ENCODE results near the gene KIF26B. TPM values are rescaled to one million over a fixed set of nuclear protein-coding genes. Genes with fewer than 3 reads are reported as not detected.

Gene KIF26B
- total and polyA plus RNA-seq, 2 experiments from 2014 or later, result 2.5 to 8.0 TPM

DNA sequence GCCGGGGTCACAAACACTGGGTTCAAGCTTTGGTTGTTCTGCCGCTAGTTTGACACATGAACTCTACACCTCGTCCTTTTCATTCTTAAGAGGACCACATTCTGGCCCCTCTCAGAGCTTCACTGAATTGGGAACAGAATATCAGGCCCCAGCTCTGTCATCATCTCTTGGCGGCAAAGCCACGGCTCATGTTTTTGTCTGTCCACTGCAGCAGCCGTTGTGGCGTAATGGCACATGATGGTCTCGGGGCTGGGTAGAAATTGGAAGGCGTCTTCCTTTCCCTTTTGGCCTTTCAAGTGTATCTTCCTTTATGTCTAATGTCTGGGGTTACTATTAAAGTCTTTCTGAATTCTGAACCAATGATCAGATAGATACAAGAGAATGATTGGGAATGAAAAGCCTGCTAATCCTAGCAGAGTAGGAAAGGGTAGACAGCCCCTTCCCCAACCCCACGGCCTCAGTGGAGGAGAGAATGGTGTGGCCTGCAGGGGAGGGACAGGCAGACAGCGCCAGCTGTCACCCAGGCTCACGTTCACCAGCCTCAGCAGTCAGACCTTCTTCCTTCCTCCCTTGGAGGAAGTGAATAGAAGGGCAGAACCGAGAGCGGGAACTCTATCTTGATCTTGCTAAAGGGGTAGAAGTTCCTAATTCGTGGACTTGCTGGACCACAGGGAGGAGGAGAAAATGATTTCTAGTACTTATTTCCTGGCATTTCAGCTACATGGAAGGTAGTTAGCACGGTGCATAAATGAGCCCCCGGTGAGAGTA lies 498.1 kb downstream of the KIF26B start:
- H2AFZ ChIP-seq, result no peak overlapping the region
- H3K9me2 ChIP-seq (ENCODE audit: insufficient read depth), result no peaks in the 10 kb centered on the region
- H3K4me2 ChIP-seq (ENCODE audit: unreplicated experiment), result no peak overlapping the region
- H3K9me3 ChIP-seq (ENCODE audit: low read depth), result no peaks in the 10 kb centered on the region
- no peak overlapping the region for H3K27ac ChIP-seq
- no peaks in the 10 kb centered on the region for H3K4me1 ChIP-seq (ENCODE audit: insufficient read depth)
- H3K79me2 ChIP-seq (ENCODE audit: insufficient read depth), result no peaks in the 10 kb centered on the region
- no peaks in the 10 kb centered on the region for H3F3A ChIP-seq (ENCODE audit: insufficient read depth)
- H4K20me1 ChIP-seq (ENCODE audit: insufficient read depth), result no peaks in the 10 kb centered on the region
- H3K4me3 ChIP-seq, result no peak overlapping the region
- no peak for TF ChIP-seq EZH2 (IDR thresholded peaks at IDR 0.05; ENCODE audit: insufficient read depth, poor library complexity, severe bottlenecking)
- TF ChIP-seq EZH2phosphoT487 (IDR thresholded peaks at IDR 0.05; ENCODE audit: insufficient read depth, low read depth), result no peak
- H3K36me3 ChIP-seq (ENCODE audit: low read depth), result no peaks in the 10 kb centered on the region
- WGBS, 2 experiments (ENCODE audit: low coverage in 1 of 2, low lambda C conversion rate in 2 of 2, missing lambda C conversion rate in 2 of 2), result 75 to 76% methylated on average over 17 of the region's 17 CpGs
- no peak for DNase-seq
- no peak overlapping the region for H3K9ac ChIP-seq
- in situ Hi-C loops (cut with MboI), result no loop called here
- no peaks in the 10 kb centered on the region for H3K27me3 ChIP-seq (replicated peaks; ENCODE audit: insufficient read depth)

DNA sequence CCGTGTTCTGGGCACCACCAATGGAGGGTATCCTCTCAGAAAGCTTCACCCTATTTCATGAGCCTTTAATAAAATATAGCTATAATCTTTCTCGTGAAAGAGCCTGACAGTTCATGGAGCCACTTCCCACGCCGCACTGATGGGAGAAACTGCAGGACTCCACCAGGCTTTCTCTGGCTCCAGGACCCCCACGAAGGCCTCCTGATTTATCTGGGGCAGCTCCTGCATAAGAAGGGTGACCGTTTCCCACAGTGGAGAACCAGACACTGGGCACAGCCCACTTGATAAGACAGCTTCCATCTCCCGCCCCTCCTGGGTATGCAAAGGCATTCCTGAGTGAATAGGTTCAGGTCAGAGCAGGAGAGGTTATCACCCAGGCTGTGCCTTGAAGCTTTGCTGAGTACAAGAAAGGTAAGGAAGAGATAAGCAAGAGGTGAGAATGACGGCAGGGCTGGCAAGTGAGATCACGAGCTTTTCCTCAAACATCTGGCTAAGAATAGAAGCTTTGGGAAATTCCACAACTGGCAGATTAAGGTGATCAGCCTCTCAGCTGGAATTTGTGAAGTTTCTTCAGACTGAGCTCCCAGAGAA lies 499.8 kb downstream of the KIF26B start:
- Histone ChIP-seq H3K9me2 (ENCODE audit: insufficient read depth) (no peaks in the 10 kb centered on the region), H3K36me3 (ENCODE audit: low read depth) (no peaks in the 10 kb centered on the region), H3K27ac (no peak overlapping the region), H3K4me3 (no peak overlapping the region), H3K9me3 (ENCODE audit: low read depth) (no peaks in the 10 kb centered on the region), H3K4me2 (ENCODE audit: unreplicated experiment) (no peak overlapping the region), H3F3A (ENCODE audit: insufficient read depth) (no peaks in the 10 kb centered on the region), H3K9ac (no peak overlapping the region), H3K4me1 (ENCODE audit: insufficient read depth) (no peaks in the 10 kb centered on the region), H3K79me2 (ENCODE audit: insufficient read depth) (no peaks in the 10 kb centered on the region), H4K20me1 (ENCODE audit: insufficient read depth) (no peaks in the 10 kb centered on the region), H2AFZ (no peak overlapping the region), H3K27me3 (replicated peaks; ENCODE audit: insufficient read depth) (no peaks in the 10 kb centered on the region)
- WGBS, 2 experiments (ENCODE audit: low coverage in 1 of 2, low lambda C conversion rate in 2 of 2, missing lambda C conversion rate in 2 of 2), result 53 to 62% methylated on average over 9 of the region's 9 CpGs
- in situ Hi-C loops (cut with MboI), result no loop called here
- DNase-seq, result no peak
- TF ChIP-seq EZH2phosphoT487 (IDR thresholded peaks at IDR 0.05; ENCODE audit: insufficient read depth, low read depth), result no peak
- TF ChIP-seq EZH2 (IDR thresholded peaks at IDR 0.05; ENCODE audit: insufficient read depth, poor library complexity, severe bottlenecking), result no peak

DNA sequence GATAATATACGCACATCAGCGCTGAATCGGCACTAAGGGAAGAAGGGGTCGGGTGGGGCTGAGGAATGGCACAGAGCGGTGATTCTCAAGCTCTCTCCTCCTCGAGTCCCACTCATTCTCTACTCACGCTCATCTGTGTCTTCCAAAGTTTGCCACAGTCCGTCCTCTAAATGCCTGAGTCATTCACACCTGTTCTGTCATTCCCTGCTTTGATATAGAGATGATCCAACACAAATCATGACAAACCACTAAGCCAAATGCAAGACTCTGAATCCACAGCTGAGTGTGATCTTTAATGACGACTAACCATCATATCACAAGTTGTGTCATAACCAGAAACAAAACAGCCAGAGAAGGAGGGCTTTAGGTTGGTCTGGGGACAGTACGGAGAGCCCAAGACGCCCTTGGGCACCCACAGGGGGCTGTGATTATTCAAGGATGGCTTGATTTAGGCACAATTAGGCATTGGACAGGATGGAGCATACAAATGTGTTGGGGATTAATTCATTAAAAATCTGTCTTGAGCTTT lies 501.5 kb downstream of the KIF26B start:
- Histone ChIP-seq H2AFZ (no peak overlapping the region), H3K27ac (no peak overlapping the region), H3F3A (ENCODE audit: insufficient read depth) (no peaks in the 10 kb centered on the region), H3K9ac (no peak overlapping the region), H3K9me3 (ENCODE audit: low read depth) (no peaks in the 10 kb centered on the region), H3K9me2 (ENCODE audit: insufficient read depth) (no peaks in the 10 kb centered on the region), H3K4me1 (ENCODE audit: insufficient read depth) (no peaks in the 10 kb centered on the region), H3K4me2 (ENCODE audit: unreplicated experiment) (no peak overlapping the region), H3K79me2 (ENCODE audit: insufficient read depth) (no peaks in the 10 kb centered on the region), H3K4me3 (no peak overlapping the region), H3K36me3 (ENCODE audit: low read depth) (no peaks in the 10 kb centered on the region), H3K27me3 (replicated peaks; ENCODE audit: insufficient read depth) (no peaks in the 10 kb centered on the region), H4K20me1 (ENCODE audit: insufficient read depth) (no peaks in the 10 kb centered on the region)
- no peak for DNase-seq
- 81 to 82% methylated on average over 11 of the region's 11 CpGs for WGBS, 2 experiments (ENCODE audit: low coverage in 1 of 2, low lambda C conversion rate in 2 of 2, missing lambda C conversion rate in 2 of 2)
- in situ Hi-C loops (cut with MboI), result no loop called here
- no peak for TF ChIP-seq EZH2 (IDR thresholded peaks at IDR 0.05; ENCODE audit: insufficient read depth, poor library complexity, severe bottlenecking)
- no peak for TF ChIP-seq EZH2phosphoT487 (IDR thresholded peaks at IDR 0.05; ENCODE audit: insufficient read depth, low read depth)

DNA sequence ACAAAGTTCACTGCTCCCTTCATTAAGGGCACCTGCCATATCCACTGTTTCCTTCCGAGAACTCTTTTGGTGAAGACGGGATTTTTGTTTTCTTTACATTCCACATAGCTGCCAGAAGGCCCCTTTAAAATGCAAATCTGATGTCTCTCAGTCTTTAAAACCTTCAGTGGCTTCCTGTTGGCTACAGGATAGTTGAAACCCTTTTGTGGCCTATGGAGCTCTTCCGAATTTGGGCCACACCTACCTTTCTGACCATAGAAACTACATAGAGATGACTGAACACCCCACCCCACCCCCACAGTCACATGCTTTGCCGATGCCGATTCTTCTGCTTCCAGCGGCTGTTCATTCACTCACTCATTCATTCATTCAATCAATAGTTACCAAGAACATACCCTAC lies 502.6 kb downstream of the KIF26B start:
- Histone ChIP-seq H3K4me3 (no peak overlapping the region), H2AFZ (no peak overlapping the region), H3K27me3 (replicated peaks; ENCODE audit: insufficient read depth) (no peaks in the 10 kb centered on the region), H3K9me3 (ENCODE audit: low read depth) (no peaks in the 10 kb centered on the region), H3K9ac (no peak overlapping the region), H3F3A (ENCODE audit: insufficient read depth) (no peaks in the 10 kb centered on the region), H3K9me2 (ENCODE audit: insufficient read depth) (no peaks in the 10 kb centered on the region), H4K20me1 (ENCODE audit: insufficient read depth) (no peaks in the 10 kb centered on the region), H3K36me3 (ENCODE audit: low read depth) (no peaks in the 10 kb centered on the region), H3K4me2 (ENCODE audit: unreplicated experiment) (no peak overlapping the region), H3K27ac (no peak overlapping the region), H3K4me1 (ENCODE audit: insufficient read depth) (no peaks in the 10 kb centered on the region), H3K79me2 (ENCODE audit: insufficient read depth) (no peaks in the 10 kb centered on the region)
- TF ChIP-seq EZH2 (IDR thresholded peaks at IDR 0.05; ENCODE audit: insufficient read depth, poor library complexity, severe bottlenecking) (no peak), EZH2phosphoT487 (IDR thresholded peaks at IDR 0.05; ENCODE audit: insufficient read depth, low read depth) (no peak)
- no peak for DNase-seq
- 80 to 82% methylated on average over 6 of the region's 6 CpGs for WGBS, 2 experiments (ENCODE audit: low coverage in 1 of 2, low lambda C conversion rate in 2 of 2, missing lambda C conversion rate in 2 of 2)
- in situ Hi-C loops (cut with MboI), result no loop called here

All from GM23248 (cell line).